ENCODE data around the gene MAPK6. TPM values are rescaled to one million over a fixed set of nuclear protein-coding genes. Genes with fewer than 3 reads are reported as not detected.

Gene MAPK6
- total RNA-seq, 3 donors from 2014 or later (not counting 1 experiment from before 2014, with no cell fraction given): 33.0 to 36.2 (median 33.1) TPM

DNA sequence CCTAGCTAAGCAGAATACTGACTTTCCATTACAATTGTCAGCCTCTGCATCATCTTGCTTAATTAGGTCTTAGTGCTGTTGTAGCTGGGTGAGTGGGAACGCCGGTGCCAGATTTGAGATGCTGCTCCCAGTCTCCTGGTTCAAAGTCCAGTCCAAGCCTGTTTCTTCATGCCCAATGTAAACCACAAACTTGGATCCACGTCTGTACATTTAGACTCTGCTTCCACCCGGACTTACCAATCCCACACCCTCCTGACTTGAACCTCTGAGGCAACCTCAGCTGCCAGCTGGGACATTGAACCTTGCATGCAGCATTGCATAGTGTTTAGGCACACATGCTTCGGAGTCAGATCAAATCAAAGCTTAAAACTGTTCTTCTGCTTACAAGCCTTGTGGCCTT, 50.5 kb downstream of the MAPK6 start:
- Histone ChIP-seq H3K9me3 (ENCODE audit: control insufficient read depth, insufficient read depth, low read length) (no peaks in the 10 kb centered on the region), H3K4me1 (ENCODE audit: control insufficient read depth, insufficient read depth, low read length) (no peaks in the 10 kb centered on the region), H3K4me3 (ENCODE audit: low read length) (no peak overlapping the region), H3K36me3 (ENCODE audit: control insufficient read depth, insufficient read depth, low read length) (no peaks in the 10 kb centered on the region), H3K27ac (ENCODE audit: low read length) (no peak overlapping the region), H3K27me3 (ENCODE audit: control insufficient read depth, insufficient read depth, low read length) (no peaks in the 10 kb centered on the region)
- Mint-ChIP-seq H3K9me3 (no peaks in the 10 kb centered on the region), H3K27me3 (ENCODE audit: low read depth in 2 of 2) (no peaks in the 10 kb centered on the region), H3K4me1 (peaks cover 0 to 5% of the 10 kb centered on the region in 2 donors), H3K36me3 (peaks cover 4% of the 10 kb centered on the region), H3K27ac (no peak overlapping the region), H3K4me3 (no peak overlapping the region)
- ATAC-seq (no peak), DNase-seq (no peak)
- intact Hi-C loops (cut with micrococcal nuclease): no loop called here
- 94% methylated on average over 5 of the region's 5 CpGs for WGBS (ENCODE audit: insufficient coverage)
- TF ChIP-seq, protein P1, sequence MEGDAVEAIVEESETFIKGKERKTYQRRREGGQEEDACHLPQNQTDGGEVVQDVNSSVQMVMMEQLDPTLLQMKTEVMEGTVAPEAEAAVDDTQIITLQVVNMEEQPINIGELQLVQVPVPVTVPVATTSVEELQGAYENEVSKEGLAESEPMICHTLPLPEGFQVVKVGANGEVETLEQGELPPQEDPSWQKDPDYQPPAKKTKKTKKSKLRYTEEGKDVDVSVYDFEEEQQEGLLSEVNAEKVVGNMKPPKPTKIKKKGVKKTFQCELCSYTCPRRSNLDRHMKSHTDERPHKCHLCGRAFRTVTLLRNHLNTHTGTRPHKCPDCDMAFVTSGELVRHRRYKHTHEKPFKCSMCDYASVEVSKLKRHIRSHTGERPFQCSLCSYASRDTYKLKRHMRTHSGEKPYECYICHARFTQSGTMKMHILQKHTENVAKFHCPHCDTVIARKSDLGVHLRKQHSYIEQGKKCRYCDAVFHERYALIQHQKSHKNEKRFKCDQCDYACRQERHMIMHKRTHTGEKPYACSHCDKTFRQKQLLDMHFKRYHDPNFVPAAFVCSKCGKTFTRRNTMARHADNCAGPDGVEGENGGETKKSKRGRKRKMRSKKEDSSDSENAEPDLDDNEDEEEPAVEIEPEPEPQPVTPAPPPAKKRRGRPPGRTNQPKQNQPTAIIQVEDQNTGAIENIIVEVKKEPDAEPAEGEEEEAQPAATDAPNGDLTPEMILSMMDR (IDR thresholded peaks at IDR 0.05): no peak

DNA sequence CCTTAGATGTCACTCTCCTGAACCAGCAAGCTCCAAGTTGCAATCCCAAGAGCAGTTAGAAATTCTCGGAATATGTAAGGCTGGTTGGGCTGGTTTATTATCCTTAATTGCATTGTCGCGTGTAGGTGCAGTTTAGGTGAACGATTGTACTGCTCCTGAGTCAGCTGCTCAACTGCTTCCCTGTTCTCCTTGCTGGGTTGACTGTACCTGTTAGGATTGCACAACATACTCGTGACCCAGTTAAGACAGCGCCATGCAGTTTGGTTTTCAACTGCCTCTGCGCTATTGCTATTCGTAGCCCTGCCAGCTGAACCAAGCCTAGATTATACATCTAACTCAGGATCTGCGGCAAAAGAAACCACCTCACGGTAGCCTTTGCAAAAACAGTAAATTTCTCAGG, 52.6 kb downstream of the MAPK6 start:
- intact Hi-C loops (cut with micrococcal nuclease): no loop called here
- TF ChIP-seq, protein P1 (IDR thresholded peaks at IDR 0.05): no peak
- Mint-ChIP-seq H3K9me3 (no peaks in the 10 kb centered on the region), H3K4me3 (no peak overlapping the region), H3K27me3 (ENCODE audit: low read depth in 2 of 2) (no peaks in the 10 kb centered on the region), H3K4me1 (peaks cover 0 to 5% of the 10 kb centered on the region in 2 donors), H3K27ac (no peak overlapping the region), H3K36me3 (no peaks in the 10 kb centered on the region)
- 84% methylated on average over 10 of the region's 10 CpGs for WGBS (ENCODE audit: insufficient coverage)
- no peaks in the 10 kb centered on the region for H3K36me3 ChIP-seq (ENCODE audit: control insufficient read depth, insufficient read depth, low read length)
- no peaks in the 10 kb centered on the region for H3K9me3 ChIP-seq (ENCODE audit: control insufficient read depth, insufficient read depth, low read length)
- ATAC-seq (no peak), DNase-seq (no peak)
- no peak overlapping the region for H3K4me3 ChIP-seq (ENCODE audit: low read length)
- H3K27me3 ChIP-seq (ENCODE audit: control insufficient read depth, insufficient read depth, low read length): no peaks in the 10 kb centered on the region
- H3K27ac ChIP-seq (ENCODE audit: low read length): no peak overlapping the region
- no peaks in the 10 kb centered on the region for H3K4me1 ChIP-seq (ENCODE audit: control insufficient read depth, insufficient read depth, low read length)

DNA sequence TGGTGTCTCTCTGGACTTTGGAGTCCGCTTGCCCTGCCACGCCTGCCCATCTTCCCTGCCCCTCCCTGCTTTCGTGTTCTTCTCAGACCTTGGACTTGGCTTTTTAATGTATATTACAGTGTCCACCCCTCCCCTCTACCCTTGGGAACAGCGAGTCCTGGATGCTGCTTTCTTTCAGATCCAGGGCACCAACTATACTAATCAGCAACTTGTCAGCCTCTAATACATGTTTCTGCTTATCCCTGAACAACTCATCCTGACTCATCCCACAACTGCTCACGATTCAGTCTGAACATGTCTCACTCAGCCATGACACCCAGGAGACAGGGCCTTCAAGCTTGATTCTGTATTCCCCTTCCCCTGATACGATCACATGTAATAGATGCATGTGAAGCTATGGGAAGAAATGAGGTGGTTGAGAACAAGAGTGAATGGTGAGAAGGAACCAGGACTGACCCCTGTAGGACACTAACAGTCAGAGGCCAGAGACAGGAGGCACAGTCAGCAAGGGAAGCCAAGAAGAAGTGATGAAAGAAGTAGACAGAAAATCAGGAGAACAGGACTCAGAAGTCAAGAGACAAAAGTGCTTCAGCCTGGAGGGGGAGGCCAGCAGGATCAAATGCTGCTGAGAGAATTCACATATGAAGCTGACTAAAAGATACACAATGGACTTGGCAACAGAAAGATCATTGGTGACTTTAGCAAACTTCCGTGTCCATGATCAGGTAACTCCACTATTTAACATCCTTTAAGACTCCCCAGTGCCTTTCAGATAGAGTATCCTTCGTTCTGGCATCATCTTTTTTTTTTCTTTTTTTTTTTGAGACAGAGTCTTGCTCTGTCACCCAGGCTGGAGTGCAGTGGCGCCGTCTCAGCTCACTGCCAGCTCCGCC, 58.1 kb downstream of the MAPK6 start:
- ATAC-seq (no peak), DNase-seq (no peak)
- H3K36me3 Mint-ChIP-seq: no peaks in the 10 kb centered on the region
- peaks cover 16 to 25% of the 10 kb centered on the region in 2 donors for H3K27me3 Mint-ChIP-seq (ENCODE audit: low read depth in 2 of 2)
- H3K9me3 Mint-ChIP-seq: no peaks in the 10 kb centered on the region
- Histone ChIP-seq H3K4me3 (ENCODE audit: low read length) (no peak overlapping the region), H3K27me3 (ENCODE audit: control insufficient read depth, insufficient read depth, low read length) (no peaks in the 10 kb centered on the region), H3K4me1 (ENCODE audit: control insufficient read depth, insufficient read depth, low read length) (peaks cover 6% of the 10 kb centered on the region), H3K36me3 (ENCODE audit: control insufficient read depth, insufficient read depth, low read length) (no peaks in the 10 kb centered on the region), H3K9me3 (ENCODE audit: control insufficient read depth, insufficient read depth, low read length) (no peaks in the 10 kb centered on the region), H3K27ac (ENCODE audit: low read length) (no peak overlapping the region)
- TF ChIP-seq, protein P1 (IDR thresholded peaks at IDR 0.05): no peak
- no peak overlapping the region for H3K4me3 Mint-ChIP-seq
- intact Hi-C loops (cut with micrococcal nuclease): no loop called here
- WGBS (ENCODE audit: insufficient coverage): 88% methylated on average over 11 of the region's 11 CpGs
- peaks cover 6 to 13% of the 10 kb centered on the region in 2 donors for H3K4me1 Mint-ChIP-seq
- H3K27ac Mint-ChIP-seq: no peak overlapping the region

All from natural killer cell (primary cell).